Measurements from ENCODE around the gene CSF1.

GRCh38 chr1:109908836-109909235, 1.8 kb upstream of the CSF1 start:
- TF ChIP-seq CTCF (IDR thresholded peaks at IDR 0.05) (no peak), POLR2A (IDR thresholded peaks at IDR 0.05) (no peak)

Measured in ovary (tissue), 3 donors.